HG03045 (cell line): Measurements from ENCODE around the gene TOR1A.

Experiments used
- ATAC-seq: cut with Tn5 transposase; IDR thresholded peaks from one replicate; pipeline ENCODE4 v1.9.1; 2021; ENCODE audit warnings: mild to moderate bottlenecking, moderate library complexity; ENCODE audit not compliant: unreplicated experiment

The TOR1A gene

DNA sequence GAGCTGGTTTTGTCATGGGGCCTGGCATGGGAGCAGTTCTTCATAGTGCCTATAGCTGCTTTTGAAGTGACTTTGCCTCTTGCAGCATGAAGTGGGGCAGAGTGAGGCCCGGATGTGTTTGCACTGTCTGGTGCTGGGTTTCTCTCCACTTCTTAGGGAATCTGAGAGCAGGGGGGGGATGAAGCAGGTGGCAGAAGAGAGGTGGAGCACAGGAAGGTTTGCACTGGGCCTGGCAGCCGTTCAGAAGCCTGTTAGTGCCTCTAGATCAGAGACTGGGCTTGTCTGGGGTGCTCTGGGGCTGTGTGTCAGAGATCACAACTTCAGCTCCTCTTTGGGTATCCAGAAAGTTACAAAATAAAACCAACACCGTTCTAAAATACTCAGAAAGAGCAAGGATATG, 29.7 kb upstream of the TOR1A start:
- no peak for ATAC-seq

- no peak for ATAC-seq
These were observed 28.6 kb upstream of the TOR1A start for GRCh38 chr9:129852579-129852978.

DNA sequence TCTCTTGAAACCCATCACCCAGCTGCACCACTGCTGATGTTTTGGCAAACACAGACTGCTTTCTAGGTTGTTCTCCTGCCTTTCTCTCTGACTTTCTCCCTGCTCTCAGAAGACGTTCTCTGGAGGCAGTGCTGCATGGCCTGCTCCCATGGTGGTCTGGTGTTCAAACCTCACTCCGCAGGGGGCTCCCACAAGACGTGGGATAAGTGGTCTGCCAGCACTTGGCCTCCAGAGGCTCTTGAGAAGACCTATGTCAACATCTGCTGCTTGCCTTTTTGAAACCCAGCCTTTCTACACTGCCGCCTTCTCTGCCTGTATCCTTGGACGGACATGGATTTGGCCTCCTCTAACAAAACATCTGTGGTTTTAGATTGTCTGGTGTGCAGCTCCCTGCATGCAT, 27.9 kb upstream of the TOR1A start:
- no peak for ATAC-seq

GRCh38 chr9:129850821-129851550, 27.1 kb upstream of the TOR1A start:
- ATAC-seq: no peak

DNA sequence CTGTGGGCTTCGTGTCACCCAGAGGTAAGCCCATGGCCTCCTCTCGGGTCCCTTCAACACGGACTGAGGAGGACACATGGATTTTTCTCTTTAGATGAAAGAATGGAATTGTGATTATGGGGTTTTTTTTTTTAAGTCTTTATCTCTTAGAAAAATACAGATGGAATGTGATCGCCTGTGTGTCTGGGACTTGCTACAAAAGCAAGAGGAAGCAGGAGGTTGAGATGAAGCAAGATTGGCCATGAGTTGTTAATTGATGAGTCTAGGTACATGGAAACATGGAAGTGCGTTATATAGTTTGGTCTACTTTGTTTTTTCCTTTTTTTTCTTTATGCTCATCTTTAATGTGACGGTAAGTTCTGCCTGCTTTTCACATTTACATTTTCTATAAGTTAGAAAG, 26.0 kb upstream of the TOR1A start:
- ATAC-seq: no peak

DNA sequence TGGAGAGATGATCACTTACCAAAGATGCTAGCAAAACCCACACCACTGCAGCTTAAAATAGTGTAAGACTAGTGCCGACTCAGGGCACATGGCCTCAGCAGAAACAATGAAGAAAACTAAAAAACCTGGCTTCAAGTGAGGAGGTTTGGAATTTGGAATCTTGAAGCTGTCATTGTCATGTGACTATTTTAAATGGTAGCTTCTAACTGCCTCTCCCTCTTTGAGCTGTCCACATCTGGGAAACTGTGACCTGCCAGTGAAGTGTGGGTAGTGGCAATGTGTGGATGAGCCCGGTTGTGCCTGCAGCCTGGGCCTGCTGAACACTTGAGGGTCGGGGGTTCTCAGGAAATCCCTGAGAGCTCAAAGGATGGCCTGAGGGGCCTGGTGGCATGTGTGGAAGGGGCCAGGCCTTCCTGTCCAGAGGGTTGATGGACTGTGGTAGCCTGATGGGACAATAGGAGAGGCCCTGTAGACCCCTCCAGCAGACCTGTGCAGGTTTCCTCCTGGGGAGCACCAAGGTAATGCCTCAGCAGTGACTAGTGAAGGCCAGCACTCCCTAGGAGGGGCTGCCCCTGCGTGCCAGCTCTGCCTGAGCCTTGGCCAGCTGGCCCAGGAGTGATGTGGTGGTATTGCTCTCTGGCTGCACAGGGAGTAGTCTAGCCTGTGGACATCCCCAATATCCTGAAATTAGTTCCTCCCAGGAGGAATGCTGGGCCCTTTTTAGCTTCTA, 24.9 kb upstream of the TOR1A start:
- no peak for ATAC-seq

- no peak for ATAC-seq
These were observed 21.4 kb upstream of the TOR1A start for GRCh38 chr9:129845373-129845772.

DNA sequence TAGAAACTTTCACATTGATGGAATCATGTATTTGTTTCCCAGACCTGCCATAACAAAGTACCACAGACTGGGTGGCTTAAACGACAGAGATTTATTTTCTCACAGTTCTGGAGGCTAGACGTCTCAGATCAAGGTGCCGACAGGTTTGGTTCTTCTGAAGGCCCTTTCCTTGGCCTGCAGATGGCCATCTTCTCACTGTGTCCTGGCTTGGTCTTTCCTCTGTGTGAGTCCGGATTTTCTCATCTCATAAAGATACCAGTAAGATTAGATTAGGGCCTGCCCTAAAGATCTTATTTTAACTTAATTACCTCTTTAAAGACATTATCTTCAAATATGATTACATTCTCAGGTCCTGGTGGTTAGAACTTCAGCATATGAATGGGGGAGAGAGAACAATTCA, 17.1 kb upstream of the TOR1A start:
- no peak for ATAC-seq

- ATAC-seq: no peak
These were observed 16.1 kb upstream of the TOR1A start for GRCh38 chr9:129840034-129840433.

DNA sequence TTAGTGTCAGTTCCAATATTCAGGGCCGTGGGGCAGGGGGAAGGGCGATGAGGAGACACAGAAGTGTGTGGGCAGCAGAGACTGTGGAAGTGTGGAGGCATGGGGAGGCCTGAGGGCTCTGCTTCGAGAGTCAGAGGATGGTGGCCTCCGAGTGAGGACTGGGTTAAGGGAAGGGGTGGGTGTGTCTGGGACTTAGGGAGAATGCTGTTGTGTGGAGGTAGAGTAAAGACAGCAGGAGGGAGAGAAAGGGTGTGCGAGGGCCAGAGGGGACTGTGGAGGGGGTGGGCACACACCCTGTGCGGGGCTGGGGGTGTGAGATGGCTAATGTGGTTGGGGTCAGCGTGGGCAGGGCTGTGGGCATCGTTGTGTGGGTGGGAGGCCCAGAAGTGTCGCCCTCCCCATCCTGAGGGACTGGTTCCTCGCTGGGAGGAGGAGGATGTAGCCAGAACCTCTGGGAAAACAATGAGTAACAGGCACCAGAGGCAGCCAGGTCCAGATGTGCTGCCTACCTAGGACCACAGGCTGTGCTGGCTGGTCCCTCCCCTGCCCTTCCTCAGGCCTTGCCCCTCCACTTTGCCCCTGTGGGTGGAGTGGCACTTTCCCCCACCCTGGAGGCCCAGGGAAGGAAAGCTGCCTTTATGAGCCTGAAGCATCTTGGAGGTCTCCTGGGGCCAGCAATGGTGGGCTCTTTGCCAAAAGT, 15.5 kb upstream of the TOR1A start:
- ATAC-seq: no peak

DNA sequence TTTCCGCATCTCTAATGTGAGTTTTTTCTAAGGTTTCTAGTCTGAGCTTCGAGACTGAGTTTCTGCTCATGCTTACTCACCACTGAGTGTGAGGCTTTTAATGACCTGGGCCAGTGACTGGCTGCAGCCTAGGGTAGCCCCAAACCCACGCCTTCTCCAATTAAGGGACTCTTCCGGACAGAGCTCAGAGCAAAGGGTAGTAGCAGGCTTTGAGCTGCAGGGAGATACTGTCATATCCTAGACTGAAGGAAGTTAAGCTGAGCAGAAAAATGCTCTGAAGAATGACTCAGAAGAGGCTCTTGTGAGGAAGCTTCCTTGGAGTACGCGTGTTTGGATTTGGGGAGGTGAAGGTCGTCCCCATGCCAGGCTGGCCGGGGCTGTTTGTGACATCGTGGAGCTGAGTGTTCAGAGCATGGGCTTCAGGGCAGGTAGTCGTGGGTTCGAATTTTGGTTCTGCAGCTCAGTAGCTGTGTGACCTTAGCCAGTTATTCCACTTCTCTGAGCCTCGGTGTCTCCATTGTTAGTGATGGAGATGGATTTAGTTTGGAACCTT, 14.8 kb upstream of the TOR1A start:
- no peak for ATAC-seq

DNA sequence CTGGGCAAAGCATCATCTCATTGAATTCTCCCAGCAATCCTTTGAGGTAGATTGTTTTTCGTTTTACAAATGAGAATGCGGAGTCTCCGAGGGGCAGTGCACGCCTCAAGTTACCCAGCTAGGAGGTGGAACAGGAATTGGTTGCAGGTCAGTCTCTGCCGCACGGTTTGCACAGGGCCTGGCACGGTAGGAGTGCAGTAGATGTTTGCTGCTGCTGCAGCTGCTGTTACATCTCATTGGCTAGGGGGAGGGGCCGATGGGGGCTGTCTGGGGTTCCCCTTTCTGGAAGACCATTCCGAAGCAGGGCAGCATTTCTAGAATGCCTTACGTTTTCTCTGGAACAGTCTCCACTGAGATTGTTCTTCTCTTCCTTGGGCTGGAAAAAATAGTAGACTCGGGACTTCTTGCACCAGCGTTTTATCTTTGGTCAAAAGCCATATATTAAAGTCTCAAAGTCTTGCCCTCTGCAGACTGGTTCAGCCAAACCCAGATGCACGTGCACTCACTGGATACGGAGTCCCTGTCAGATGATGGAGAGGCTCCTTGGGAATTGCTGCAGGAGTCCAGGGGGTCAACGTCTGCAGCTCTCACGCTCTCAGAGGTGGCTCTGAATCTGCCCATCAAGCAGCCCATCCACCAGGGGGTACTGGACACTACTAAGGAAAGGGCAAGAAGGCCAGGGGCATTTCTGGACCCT, 12.5 kb upstream of the TOR1A start:
- ATAC-seq: no peak

DNA sequence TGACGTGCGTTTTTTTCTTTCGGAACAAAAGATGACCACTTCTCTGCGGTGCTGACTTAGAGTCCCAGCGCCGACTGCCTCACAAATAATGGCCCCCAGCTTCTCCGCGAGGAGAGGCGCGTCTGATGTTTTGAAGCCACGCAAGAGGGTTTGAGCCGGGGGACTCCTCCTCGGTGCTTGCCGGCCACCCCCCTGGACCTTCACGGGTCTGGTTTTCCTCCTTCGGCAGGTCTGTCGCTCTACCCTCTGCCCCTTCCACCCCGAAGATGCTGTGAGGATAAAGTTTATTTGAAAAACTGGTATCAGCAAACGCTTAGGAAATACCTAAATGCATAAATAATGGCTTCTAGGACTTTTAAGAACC, 11.9 kb upstream of the TOR1A start:
- ATAC-seq: no peak

- peak; percentile 89 for ATAC-seq
These were observed 11.4 kb upstream of the TOR1A start, which contains the start of the genes C9orf78 and USP20 for GRCh38 chr9:129835128-129835859. C9orf78 (minus strand) TSS chr9:129835275; CDS start chr9:129835221, 54 bp downstream. USP20 (plus strand) TSS chr9:129835458; CDS start chr9:129852556, 17,098 bp downstream.

DNA sequence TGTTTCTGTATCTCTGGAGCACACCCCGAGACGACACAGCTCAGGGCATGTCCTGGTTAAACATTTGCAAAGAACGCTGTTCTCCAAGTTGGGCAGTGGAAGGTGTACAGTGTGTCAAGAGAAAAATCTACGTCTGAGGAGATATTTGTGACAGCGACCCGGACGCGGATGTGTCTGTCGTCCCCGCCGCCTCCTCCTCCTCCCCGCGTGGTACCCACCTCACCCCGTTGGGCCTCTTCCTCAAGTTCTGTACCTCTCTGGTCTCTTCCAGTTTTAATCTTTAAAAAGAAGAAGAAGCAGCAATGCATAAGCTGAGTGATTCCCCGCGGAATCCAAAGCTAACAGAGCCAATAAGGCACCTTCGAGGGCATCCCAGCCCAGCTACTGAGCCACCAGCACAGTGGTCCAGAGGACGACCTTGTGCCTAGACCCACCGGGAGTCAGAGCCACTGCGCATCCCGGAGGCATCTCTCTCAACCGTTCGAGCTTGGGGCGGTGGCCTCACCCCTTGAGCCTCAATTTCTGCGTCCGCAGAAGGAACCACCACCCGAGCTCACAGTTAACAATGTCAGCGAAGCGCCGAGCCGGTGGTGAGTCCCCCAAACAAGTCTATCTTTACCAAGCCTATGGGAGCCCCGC, 10.7 kb upstream of the TOR1A start:
- ATAC-seq: peak; percentile 15

DNA sequence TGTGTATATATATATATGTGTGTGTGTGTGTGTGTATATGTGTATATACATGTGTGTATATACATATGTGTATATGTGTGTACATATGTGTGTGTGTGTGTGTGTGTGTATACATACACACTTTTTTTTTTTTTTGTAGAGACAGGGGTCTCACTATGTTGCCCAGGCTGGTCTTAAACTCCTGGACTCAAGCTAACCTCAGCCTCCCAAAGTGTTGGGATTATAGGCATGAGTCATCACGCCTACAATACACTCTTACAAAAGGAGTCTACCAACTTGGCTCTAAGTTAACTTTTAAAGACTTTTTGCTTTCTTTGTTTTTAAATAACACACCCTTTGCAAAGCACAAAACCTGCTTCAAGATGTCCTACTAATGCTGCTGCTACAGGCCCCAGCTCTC, 9.0 kb upstream of the TOR1A start:
- ATAC-seq: no peak

DNA sequence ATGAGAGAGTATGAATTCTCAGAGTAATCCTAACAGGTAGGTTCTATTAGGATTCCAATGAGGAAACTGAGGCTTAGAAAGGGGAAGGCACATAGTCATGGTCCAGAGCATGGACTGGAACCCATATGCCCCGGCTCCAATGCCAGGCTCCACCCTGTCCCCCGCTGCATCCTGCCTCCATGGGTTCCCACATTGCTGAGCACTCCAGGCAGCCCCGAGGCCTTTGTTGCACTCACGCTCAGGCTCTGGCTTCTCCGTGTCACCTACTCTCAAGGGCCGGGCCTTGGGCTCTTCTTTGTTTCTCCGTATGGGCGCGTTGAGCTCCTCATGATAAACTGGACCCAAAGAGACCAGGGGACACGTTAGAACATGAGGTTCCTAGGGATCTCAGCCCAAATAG, 5.0 kb upstream of the TOR1A start:
- ATAC-seq: no peak

DNA sequence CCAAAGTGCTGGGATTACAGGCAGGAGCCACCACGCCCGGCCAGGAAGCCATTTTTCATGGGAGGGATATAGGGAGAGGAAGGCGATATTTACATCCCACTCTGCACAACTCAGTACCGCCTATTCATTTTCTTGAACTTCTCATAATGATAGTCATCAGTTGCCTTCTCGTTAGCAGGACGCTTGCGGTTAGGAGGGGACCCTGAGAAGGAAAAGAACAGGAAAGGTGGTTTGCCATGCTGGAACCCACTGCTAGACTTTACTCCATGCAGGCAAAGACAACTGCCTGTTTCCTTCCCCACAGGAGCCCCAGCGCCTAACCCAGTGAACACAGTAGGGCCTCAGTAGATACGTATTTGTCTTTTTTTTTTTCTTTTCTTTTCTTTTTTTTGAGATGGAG, 4.1 kb upstream of the TOR1A start:
- ATAC-seq: no peak

DNA sequence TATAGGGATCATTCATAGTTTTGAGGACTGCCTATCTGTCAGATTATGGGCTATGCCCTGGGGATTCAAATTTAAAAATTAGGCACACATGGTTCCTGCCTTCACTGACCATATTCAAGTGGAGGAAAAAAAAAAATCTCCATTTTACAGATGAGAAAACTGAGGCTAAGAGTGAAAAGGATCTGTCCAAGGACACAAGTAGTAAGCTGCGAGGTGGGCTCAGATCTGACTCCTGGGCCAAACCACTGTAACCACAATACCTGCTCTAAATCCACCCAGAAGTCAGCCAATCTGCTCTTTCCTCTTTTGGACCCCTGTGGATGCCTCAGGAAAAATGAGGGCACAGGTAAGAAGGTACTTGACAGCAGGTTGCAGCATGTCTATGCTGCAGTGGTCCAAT, 2.8 kb upstream of the TOR1A start:
- no peak for ATAC-seq

DNA sequence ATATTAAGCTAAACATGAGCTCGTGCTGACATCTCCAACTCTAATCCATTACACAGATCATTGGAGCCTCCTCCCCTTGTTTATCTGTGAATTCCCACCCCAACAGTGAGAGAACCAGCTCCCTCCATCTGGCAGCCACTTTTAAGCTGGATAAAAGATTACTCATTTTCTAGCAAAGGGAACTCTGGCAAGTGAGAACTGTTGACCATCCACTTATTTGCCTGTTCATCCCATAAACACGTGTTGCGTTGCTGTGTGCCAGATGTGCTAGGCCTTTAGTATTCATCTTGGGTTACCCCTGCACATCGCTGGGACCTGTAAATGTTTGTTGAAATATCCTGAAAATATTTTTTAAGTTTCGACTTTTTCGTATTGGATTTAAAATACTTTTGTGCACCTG, 2.4 kb upstream of the TOR1A start:
- no peak for ATAC-seq
